OCI-LY7 (cell line): Measurements from ENCODE around the gene FAM118B. TPM values are rescaled to one million over a fixed set of nuclear protein-coding genes. Genes with fewer than 3 reads are reported as not detected.

ENCODE experiments used
- BruUV-seq: library from RNA; stranded (reverse); fragments of 400-500 nt; replicated peaks from 2 replicates; lab custom pipeline; 2021; lab: Mats Ljungman, UMichigan
- CTCF ChIA-PET: fragments of 300-600 bp; sonication (Branson Sonifier 250); formaldehyde crosslinking; loops from one replicate; lab custom pipeline; 2022; ENCODE audit warnings: antibody characterized with exemption; ENCODE audit not compliant: unreplicated experiment; lab: Charles Lee
- POLR2A ChIA-PET: fragments of 300-600 bp; sonication (Branson Sonifier 250); formaldehyde crosslinking; loops from one replicate; lab custom pipeline; 2022; ENCODE audit warnings: antibody characterized with exemption; lab: Charles Lee
- DNase-seq: peaks from one replicate; pipeline ENCODE4 v3.0.0-alpha.2; 2015; ENCODE audit warnings: low spot score
- H2AFZ ChIP-seq: fragments of 200-600 bp; sonication (generic), shearing (Covaris generic); 2 replicates; pipeline ENCODE4 v1.6.1; 2014; ENCODE audit warnings: mild to moderate bottlenecking, antibody characterized with exemption, low read length, moderate library complexity
- H3K27ac ChIP-seq: fragments of 200-600 bp; sonication (generic); 2 replicates; pipeline ENCODE4 v1.5.1; 2014; ENCODE audit warnings: mixed run types, low read depth, mild to moderate bottlenecking, moderate library complexity, low read length, inconsistent platforms; ENCODE audit not compliant: poor library complexity, severe bottlenecking
- H3K36me3 ChIP-seq: fragments of 200-600 bp; sonication (generic); 2 replicates; pipeline ENCODE4 v1.6.1; 2014; ENCODE audit warnings: mild to moderate bottlenecking, antibody characterized with exemption, low read length, moderate library complexity, mixed read lengths; ENCODE audit not compliant: insufficient read depth
- H3K4me1 ChIP-seq: fragments of 200-600 bp; sonication (generic); 2 replicates; pipeline ENCODE4 v1.5.1; 2014; ENCODE audit warnings: mild to moderate bottlenecking, low read length; ENCODE audit not compliant: insufficient read depth, poor library complexity, severe bottlenecking
- H3K4me2 ChIP-seq: fragments of 200-600 bp; sonication (generic); 2 replicates; pipeline ENCODE4 v1.6.1; 2014; ENCODE audit warnings: mild to moderate bottlenecking, low read length
- H3K4me3 ChIP-seq: fragments of 200-600 bp; sonication (generic); 2 replicates; pipeline ENCODE4 v1.5.1; 2014; ENCODE audit warnings: mild to moderate bottlenecking, low read depth, low read length; ENCODE audit not compliant: poor library complexity, severe bottlenecking
- H3K79me2 ChIP-seq: fragments of 200-600 bp; sonication (generic); 2 replicates; pipeline ENCODE4 v1.6.1; 2016; ENCODE audit warnings: low read depth, mild to moderate bottlenecking, low read length, moderate library complexity, mixed read lengths; ENCODE audit not compliant: insufficient read depth
- H3K9me2 ChIP-seq: fragments of 200-600 bp; sonication (generic); 2 replicates; pipeline ENCODE4 v1.6.1; 2016; ENCODE audit warnings: mild to moderate bottlenecking, low read length, mixed read lengths; ENCODE audit not compliant: insufficient read depth
- H3K9me3 ChIP-seq: fragments of 200-600 bp; sonication (generic); 2 replicates; pipeline ENCODE4 v1.6.1; 2014; ENCODE audit warnings: mild to moderate bottlenecking, mixed run types, low read length, mixed read lengths
- H4K20me1 ChIP-seq: fragments of 200-600 bp; sonication (generic); 2 replicates; pipeline ENCODE4 v1.6.1; 2014; ENCODE audit warnings: mild to moderate bottlenecking, antibody characterized with exemption, low read length, moderate library complexity, mixed read lengths; ENCODE audit not compliant: insufficient read depth
- CTCF ChIP-seq: fragments of 200-600 bp; sonication (generic); conservative IDR thresholded peaks from 2 replicates; pipeline ENCODE4 v1.5.1; 2014; ENCODE audit warnings: mild to moderate bottlenecking, antibody characterized with exemption, low read length, moderate library complexity, mixed read lengths
- EZH2phosphoT487 ChIP-seq: fragments of 200-600 bp; sonication (generic); IDR thresholded peaks from 2 replicates; pipeline ENCODE4 v1.6.1; 2018; ENCODE audit warnings: low read depth, borderline replicate concordance, mild to moderate bottlenecking, mixed run types, antibody characterized with exemption, low read length, moderate library complexity, mixed read lengths
- intact Hi-C: fragments of 100-400 bp; cut with micrococcal nuclease; formaldehyde crosslinking; loops from one replicate; pipeline ENCODE4 v1.10.0; 2022; ENCODE audit not compliant: unreplicated experiment
- total RNA-seq, 2 experiments: library from RNA; depleted of rRNA in 1 of 2; stranded (reverse); fragments of >200 nt in 1 of 2; shearing (Covaris generic) in 1 of 2; gene quantifications; 2 replicates each; pipeline ENCODE4 v1.2.3, GENCODE V29; 2014 to 2022

Gene FAM118B
- total RNA-seq, 2 experiments from 2014 or later, result 9.9 to 14.8 TPM

GRCh38 chr11:126202646-126203359 is 8.8 kb upstream of the FAM118B start:
- no peak for DNase-seq
- Histone ChIP-seq H3K9me3 (peaks cover 4% of the 10 kb centered on the region; the same call in 1 of the 2 replicates), H2AFZ (no peak overlapping the region), H3K4me3 (no peak overlapping the region), H3K79me2 (no peaks in the 10 kb centered on the region), H3K4me1 (no peaks in the 10 kb centered on the region), H3K36me3 (peaks cover 98% of the 10 kb centered on the region), H3K27ac (no peak overlapping the region), H3K4me2 (no peak overlapping the region), H3K9me2 (no peaks in the 10 kb centered on the region), H4K20me1 (no peaks in the 10 kb centered on the region)
- CTCF ChIA-PET, result no interaction called here
- no peak for TF ChIP-seq EZH2phosphoT487
- no peak for TF ChIP-seq CTCF
- POLR2A ChIA-PET, result interaction anchor here (0.6 kb wide), 1 partner anchor 280 kb away, joined by 3 read pairs; no protein-coding TSS in a partner anchor
- intact Hi-C loops, result no loop called here
- BruUV-seq, result no TSS peak

- no peak for DNase-seq
- intact Hi-C loops, result no loop called here
- Histone ChIP-seq H4K20me1 (no peaks in the 10 kb centered on the region), H3K4me1 (peaks cover 6% of the 10 kb centered on the region), H3K4me3 (no peak overlapping the region), H3K36me3 (peaks cover 97% of the 10 kb centered on the region), H3K27ac (no peak overlapping the region), H3K79me2 (peaks cover 9% of the 10 kb centered on the region), H3K9me2 (no peaks in the 10 kb centered on the region), H3K9me3 (no peaks in the 10 kb centered on the region), H2AFZ (no peak overlapping the region), H3K4me2 (no peak overlapping the region)
- BruUV-seq, result no TSS peak
- ChIA-PET POLR2A (no interaction called here), CTCF (interaction anchor here (1.0 kb wide), 1 partner anchor 12 kb away, joined by 3 read pairs; no protein-coding TSS in a partner anchor)
- TF ChIP-seq EZH2phosphoT487 (no peak), CTCF (no peak)
These were observed 6.2 kb upstream of the FAM118B start for GRCh38 chr11:126205359-126205758.

GRCh38 chr11:126207896-126208295 is 3.7 kb upstream of the FAM118B start:
- peaks cover 18% of the 10 kb centered on the region for H3K4me1 ChIP-seq
- no peaks in the 10 kb centered on the region for H3K9me2 ChIP-seq
- H3K27ac ChIP-seq, result no peak overlapping the region
- no peaks in the 10 kb centered on the region for H3K9me3 ChIP-seq
- H3K4me2 ChIP-seq, result no peak overlapping the region
- CTCF ChIA-PET, result no interaction called here
- no peak for TF ChIP-seq EZH2phosphoT487
- TF ChIP-seq CTCF, result no peak
- POLR2A ChIA-PET, result no interaction called here
- DNase-seq, result no peak
- H4K20me1 ChIP-seq, result no peaks in the 10 kb centered on the region
- H3K4me3 ChIP-seq, result no peak overlapping the region
- intact Hi-C loops, result no loop called here
- no TSS peak for BruUV-seq
- H2AFZ ChIP-seq, result no peak overlapping the region
- H3K79me2 ChIP-seq, result peaks cover 28% of the 10 kb centered on the region
- peaks cover 73% of the 10 kb centered on the region for H3K36me3 ChIP-seq
